SK-N-MC (cell line): ENCODE results near the gene UNC13C.

Experiments used
- EZH2 ChIP-seq: fragments of 200-600 bp; sonication (generic); IDR thresholded peaks from one replicate; pipeline ENCODE4 v1.6.1; 2017; ENCODE audit warnings: antibody characterized with exemption
- POLR2AphosphoS5 ChIP-seq: IDR thresholded peaks from 2 replicates; pipeline ENCODE4 v1.6.1; 2012; ENCODE audit warnings: mild to moderate bottlenecking, low read depth, low read length, borderline replicate concordance

DNA sequence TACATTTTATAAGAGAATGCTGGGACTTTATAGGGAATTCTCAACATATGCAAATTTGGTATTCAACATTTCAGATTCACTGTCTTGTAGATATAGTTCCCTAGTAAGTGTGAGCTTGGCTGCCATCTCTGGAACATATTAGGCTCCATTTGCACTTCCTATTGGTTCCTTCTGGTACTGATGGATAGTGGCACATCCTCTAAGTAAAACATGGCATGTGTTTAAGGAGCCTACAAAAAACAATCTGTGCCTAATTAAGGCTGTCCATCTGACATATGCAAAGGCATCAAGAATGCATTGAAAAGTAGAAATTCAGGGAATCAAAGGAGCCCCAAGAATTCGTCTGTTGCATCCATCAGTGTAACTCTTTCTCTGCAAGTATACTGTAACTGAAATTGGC, 344.1 kb downstream of the UNC13C start:
- TF ChIP-seq EZH2: no peak
- no peak for TF ChIP-seq POLR2AphosphoS5
